ENCODE measurements around the gene SHD.
"Not testable (repeated sequence)": the region's sequence is repeated elsewhere in the genome, so short reads cannot be mapped to it uniquely, and the experiment has no call there.

Gene SHD

DNA sequence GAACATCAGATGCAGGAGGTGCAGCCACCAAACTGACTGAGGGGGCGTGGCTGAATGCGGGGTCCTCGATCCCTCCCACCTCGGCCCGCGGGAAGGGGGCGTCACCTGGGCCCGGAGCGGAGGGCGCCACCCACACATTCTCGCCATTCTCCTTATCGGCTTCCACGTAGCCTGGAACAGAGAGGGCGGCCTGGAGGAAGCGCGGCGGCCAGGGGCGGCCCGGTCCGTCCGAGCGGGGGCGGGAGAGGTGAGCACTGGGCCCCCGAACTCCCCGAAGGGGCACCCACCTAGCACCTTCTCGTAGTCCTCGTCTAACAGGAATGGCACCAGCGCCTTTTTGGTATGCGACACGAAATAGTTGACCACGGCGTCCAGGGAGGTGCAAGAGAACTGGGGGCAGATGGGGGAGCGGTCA, 47.8 kb downstream of the SHD start:
- Histone ChIP-seq H3K4me3 (replicated peaks; ENCODE audit: insufficient read depth, low read length) (no peak overlapping the region), H3K27me3 (ENCODE audit: insufficient read depth, poor library complexity, severe bottlenecking) (peaks cover 24% of the 10 kb centered on the region), H3K27ac (replicated peaks) (no peak overlapping the region)
- DNase-seq (ENCODE audit: low read depth in 1 of 2, low spot score in 1 of 2): no peak
- no peak for TF ChIP-seq GABPA (IDR thresholded peaks at IDR 0.05; ENCODE audit: low read depth)
- TF ChIP-seq, protein P1, sequence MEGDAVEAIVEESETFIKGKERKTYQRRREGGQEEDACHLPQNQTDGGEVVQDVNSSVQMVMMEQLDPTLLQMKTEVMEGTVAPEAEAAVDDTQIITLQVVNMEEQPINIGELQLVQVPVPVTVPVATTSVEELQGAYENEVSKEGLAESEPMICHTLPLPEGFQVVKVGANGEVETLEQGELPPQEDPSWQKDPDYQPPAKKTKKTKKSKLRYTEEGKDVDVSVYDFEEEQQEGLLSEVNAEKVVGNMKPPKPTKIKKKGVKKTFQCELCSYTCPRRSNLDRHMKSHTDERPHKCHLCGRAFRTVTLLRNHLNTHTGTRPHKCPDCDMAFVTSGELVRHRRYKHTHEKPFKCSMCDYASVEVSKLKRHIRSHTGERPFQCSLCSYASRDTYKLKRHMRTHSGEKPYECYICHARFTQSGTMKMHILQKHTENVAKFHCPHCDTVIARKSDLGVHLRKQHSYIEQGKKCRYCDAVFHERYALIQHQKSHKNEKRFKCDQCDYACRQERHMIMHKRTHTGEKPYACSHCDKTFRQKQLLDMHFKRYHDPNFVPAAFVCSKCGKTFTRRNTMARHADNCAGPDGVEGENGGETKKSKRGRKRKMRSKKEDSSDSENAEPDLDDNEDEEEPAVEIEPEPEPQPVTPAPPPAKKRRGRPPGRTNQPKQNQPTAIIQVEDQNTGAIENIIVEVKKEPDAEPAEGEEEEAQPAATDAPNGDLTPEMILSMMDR (IDR thresholded peaks at IDR 0.05; ENCODE audit: insufficient read depth, low read length): no peak

DNA sequence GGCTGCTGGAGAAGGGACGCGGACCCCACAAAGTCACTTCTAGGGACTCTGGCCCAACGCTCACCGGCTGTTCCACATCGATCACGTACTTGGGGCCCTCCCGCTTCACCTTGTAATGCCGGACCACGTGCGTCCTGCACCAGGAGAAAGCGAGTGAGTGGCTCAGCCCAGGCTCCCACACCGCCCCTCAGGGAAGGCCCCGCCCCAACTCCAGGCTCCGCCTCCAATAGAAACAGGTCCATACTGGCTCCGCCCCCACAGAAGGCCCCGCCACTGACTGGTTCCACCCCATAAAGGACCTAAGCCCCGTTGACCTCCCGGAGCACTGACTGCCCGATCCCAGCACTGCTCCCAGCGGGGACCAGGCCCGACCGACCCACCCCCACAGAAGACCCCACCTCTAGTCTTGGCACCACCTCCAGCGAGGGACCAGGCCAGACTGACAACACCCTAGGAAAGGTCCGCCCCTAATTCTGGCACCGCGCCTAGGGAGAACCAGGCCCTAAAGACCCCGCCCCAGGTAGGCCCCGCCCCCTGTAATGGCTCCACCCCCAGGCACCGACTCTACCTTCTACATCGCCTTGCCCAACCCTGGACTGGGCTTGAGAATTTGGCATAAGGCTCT, 48.3 kb downstream of the SHD start:
- H3K27ac ChIP-seq (replicated peaks): no peak overlapping the region
- peak; percentile 36 to 58 for DNase-seq (ENCODE audit: low read depth in 1 of 2, low spot score in 1 of 2)
- H3K4me3 ChIP-seq (replicated peaks; ENCODE audit: insufficient read depth, low read length): no peak overlapping the region; the same call in 1 of the 2 replicates

DNA sequence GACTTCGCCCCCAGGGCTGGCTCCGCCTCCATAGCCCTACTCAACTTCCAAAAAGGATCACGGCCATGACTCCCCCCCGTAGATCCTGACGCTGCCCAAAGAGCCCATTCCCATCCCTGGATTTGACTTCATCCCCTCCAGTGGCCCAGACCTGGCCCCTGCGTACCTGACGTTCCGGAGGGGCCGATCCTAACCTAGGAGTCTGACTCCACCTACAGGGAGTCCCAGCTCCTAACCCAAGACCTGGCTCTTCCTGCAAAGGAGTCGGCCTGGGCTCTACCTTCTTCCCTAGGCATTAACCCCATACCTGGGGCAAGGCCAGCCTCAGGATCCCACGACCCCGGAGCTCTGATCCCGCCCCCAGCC, 48.8 kb downstream of the SHD start:
- peaks cover 24% of the 10 kb centered on the region for H3K27me3 ChIP-seq (ENCODE audit: insufficient read depth, poor library complexity, severe bottlenecking)
- H3K27ac ChIP-seq (replicated peaks): no peak overlapping the region
- TF ChIP-seq GABPA (IDR thresholded peaks at IDR 0.05; ENCODE audit: low read depth): no peak
- DNase-seq (ENCODE audit: low read depth in 1 of 2, low spot score in 1 of 2): no peak
- H3K4me3 ChIP-seq (replicated peaks; ENCODE audit: insufficient read depth, low read length): peak overlapping the region; percentile 39

More for the DNA sequence above, 48.3 kb downstream of the SHD start:
- TF ChIP-seq GABPA (IDR thresholded peaks at IDR 0.05; ENCODE audit: low read depth) (no peak), POLR2AphosphoS5 (IDR thresholded peaks at IDR 0.05; ENCODE audit: low read depth) (no peak), SPI1 (IDR thresholded peaks at IDR 0.05; ENCODE audit: borderline replicate concordance, low read depth) (no peak)
- TF ChIP-seq, protein P2, sequence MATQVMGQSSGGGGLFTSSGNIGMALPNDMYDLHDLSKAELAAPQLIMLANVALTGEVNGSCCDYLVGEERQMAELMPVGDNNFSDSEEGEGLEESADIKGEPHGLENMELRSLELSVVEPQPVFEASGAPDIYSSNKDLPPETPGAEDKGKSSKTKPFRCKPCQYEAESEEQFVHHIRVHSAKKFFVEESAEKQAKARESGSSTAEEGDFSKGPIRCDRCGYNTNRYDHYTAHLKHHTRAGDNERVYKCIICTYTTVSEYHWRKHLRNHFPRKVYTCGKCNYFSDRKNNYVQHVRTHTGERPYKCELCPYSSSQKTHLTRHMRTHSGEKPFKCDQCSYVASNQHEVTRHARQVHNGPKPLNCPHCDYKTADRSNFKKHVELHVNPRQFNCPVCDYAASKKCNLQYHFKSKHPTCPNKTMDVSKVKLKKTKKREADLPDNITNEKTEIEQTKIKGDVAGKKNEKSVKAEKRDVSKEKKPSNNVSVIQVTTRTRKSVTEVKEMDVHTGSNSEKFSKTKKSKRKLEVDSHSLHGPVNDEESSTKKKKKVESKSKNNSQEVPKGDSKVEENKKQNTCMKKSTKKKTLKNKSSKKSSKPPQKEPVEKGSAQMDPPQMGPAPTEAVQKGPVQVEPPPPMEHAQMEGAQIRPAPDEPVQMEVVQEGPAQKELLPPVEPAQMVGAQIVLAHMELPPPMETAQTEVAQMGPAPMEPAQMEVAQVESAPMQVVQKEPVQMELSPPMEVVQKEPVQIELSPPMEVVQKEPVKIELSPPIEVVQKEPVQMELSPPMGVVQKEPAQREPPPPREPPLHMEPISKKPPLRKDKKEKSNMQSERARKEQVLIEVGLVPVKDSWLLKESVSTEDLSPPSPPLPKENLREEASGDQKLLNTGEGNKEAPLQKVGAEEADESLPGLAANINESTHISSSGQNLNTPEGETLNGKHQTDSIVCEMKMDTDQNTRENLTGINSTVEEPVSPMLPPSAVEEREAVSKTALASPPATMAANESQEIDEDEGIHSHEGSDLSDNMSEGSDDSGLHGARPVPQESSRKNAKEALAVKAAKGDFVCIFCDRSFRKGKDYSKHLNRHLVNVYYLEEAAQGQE (IDR thresholded peaks at IDR 0.05; ENCODE audit: insufficient replicate concordance, low read depth): no peak
- TF ChIP-seq, protein P1 (IDR thresholded peaks at IDR 0.05; ENCODE audit: insufficient read depth, low read length): no peak
- peaks cover 24% of the 10 kb centered on the region for H3K27me3 ChIP-seq (ENCODE audit: insufficient read depth, poor library complexity, severe bottlenecking)

DNA sequence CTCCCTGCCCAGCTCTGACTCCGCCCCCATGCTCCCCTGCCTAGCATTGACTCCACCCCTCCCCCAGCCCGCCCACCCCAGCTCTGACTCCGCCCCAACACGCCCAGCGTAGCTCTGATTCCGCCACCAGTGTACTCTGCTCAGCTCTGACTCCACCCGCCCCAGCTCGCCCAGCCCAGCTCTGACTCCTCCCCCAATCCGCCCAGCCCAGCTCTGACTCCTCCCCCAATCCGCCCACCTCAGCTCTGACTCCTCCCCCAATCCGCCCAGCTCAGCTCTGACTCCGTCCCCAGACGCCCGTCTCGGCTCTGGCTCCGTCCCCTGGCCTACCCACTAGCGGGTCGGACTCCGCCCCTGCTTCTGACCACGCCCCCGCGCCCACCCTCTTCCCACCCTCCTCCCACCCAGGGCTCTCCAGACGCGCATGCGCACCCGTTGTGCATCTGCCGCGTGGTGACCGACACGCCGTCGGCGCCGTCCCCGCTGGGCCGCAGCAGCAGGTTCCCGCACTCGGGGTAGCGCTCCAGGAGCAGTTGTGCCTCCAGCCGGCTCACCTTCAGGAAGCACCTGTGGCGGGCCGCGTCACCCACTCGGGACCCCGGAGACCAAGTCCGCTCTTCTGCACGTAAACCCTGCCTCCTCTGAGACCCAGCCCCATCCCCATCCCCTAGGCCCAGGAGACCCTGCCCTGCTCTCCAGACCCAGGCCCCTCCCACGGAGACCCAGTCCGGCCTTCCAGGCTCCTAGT, 49.4 kb downstream of the SHD start:
- peak; percentile 54; the same call in 1 of the 2 replicates for TF ChIP-seq POLR2AphosphoS5 (IDR thresholded peaks at IDR 0.05; ENCODE audit: low read depth)
- no peak for TF ChIP-seq GABPA (IDR thresholded peaks at IDR 0.05; ENCODE audit: low read depth)
- TF ChIP-seq, protein P2 (IDR thresholded peaks at IDR 0.05; ENCODE audit: insufficient replicate concordance, low read depth): no peak
- Histone ChIP-seq H3K27ac (replicated peaks) (0 out of 2 replicates have a peak overlapping the region, but pooled peaks have one; percentile 28), H3K27me3 (ENCODE audit: insufficient read depth, poor library complexity, severe bottlenecking) (peaks cover 24% of the 10 kb centered on the region), H3K4me3 (replicated peaks; ENCODE audit: insufficient read depth, low read length) (peak overlapping the region; percentile 54)
- peak; percentile 85 to 91 for DNase-seq (ENCODE audit: low read depth in 1 of 2, low spot score in 1 of 2)

DNA sequence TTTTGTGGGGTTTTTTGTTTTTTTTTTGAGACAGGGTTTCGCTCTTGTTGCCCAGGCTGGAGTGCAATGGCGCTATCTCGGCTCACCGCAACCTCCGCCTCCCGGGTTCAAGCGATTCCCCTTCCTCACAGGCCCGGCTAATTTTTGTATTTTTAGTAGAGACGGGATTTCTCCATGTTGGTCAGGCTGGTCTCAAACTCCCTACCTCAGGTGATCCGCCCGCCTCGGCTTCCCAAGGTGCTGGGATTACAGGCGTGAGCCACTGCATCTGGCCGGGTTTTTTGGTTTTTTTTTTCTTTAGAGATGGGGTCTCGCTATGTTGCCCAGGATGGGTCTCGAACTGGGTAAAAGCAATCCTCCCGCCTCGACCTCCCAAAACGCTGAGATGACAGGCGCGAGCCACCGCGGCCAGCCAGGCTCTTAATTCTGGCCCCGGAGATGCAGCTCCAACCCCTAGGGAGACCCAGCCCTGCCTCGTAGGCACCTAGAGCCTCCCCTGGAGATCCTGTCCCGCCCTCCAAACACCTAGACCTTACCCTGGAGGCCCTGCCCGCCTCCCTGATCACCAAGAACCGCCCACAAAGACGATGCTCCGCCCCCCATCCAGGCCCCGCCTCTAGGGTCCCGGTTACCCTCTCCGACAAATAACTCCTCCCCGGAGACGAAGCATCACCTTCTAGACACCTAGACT, 50.1 kb downstream of the SHD start:
- peak overlapping the region; percentile 54 for H3K4me3 ChIP-seq (replicated peaks; ENCODE audit: insufficient read depth, low read length)
- peaks cover 24% of the 10 kb centered on the region for H3K27me3 ChIP-seq (ENCODE audit: insufficient read depth, poor library complexity, severe bottlenecking)
- H3K27ac ChIP-seq (replicated peaks): not testable (repeated sequence)
- peak in 1 of 2 experiments; percentile 13 for DNase-seq (ENCODE audit: low read depth in 1 of 2, low spot score in 1 of 2)

Measured in HL-60 (cell line).